Thyroid gland (tissue), 4 donors: ENCODE measurements around the gene KCMF1.

Source experiments
- CTCF ChIP-seq, 6 experiments: fragments of 200-600 bp in 3 of 6; fragments of 450-650 bp in 3 of 6; sonication (generic) in 3 of 6; IDR thresholded peaks; one replicate each; pipeline ENCODE4 v1.5.1; 2016 to 2019; ENCODE audit warnings: antibody characterized with exemption in 6 of 6, mild to moderate bottlenecking in 2 of 6, inconsistent platforms in 1 of 6, moderate library complexity in 1 of 6
- POLR2A ChIP-seq, 2 donors: fragments of 450-650 bp; IDR thresholded peaks; one replicate each; pipeline ENCODE4 v1.6.1; 2017; ENCODE audit warnings: antibody characterized with exemption in 2 of 2, mild to moderate bottlenecking in 2 of 2, moderate library complexity in 1 of 2

DNA sequence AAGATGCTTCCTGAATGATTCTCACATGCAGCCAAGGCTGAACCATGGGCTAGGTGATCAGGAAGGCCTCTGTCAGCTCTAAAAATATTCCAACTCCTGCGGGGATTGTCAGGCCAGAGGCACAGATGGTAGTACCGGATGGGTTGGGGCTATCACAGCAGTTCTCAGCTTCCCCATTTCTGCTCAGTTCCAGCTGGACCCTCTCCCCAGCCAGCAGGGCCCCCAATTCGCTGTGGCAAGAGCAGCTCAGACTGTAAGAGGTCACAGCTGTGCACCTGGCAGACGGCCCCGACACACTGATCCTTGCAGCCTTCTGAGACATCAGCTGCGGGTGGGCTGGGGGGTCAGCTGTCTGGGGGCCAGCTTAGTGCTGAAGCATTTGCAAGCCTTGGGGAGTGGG lies 118.6 kb downstream of the KCMF1 start:
- TF ChIP-seq CTCF (IDR thresholded peaks at IDR 0.05): no peak
- TF ChIP-seq POLR2A (IDR thresholded peaks at IDR 0.05): no peak
